OCI-LY1 (cell line): ENCODE results near the gene YWHAQ.
"Not testable (repeated sequence)": the region's sequence is repeated elsewhere in the genome, so short reads cannot be mapped to it uniquely, and the experiment has no call there.

ENCODE experiments used
- CTCF ChIP-seq: fragments of 200-600 bp; sonication (generic), shearing (Covaris generic); IDR thresholded peaks from 2 replicates; pipeline ENCODE4 v1.5.1; 2017; ENCODE audit warnings: mild to moderate bottlenecking, antibody characterized with exemption, low read length, moderate library complexity, mixed read lengths
- EZH2 ChIP-seq: fragments of 200-600 bp; sonication (generic), shearing (Covaris generic); IDR thresholded peaks from 2 replicates; pipeline ENCODE4 v1.8.0; 2017; ENCODE audit warnings: borderline replicate concordance, mixed run types, mild to moderate bottlenecking, antibody characterized with exemption, low read length, moderate library complexity, mixed read lengths

- not testable (repeated sequence) for TF ChIP-seq CTCF, EZH2
Observed at GRCh38 chr2:9621655-9622054, 9.1 kb downstream of the YWHAQ start.
